Measurements from ENCODE around the gene PPP1R15B. TPM values are rescaled to one million over a fixed set of nuclear protein-coding genes. Genes with fewer than 3 reads are reported as not detected.

PPP1R15B gene
- total RNA-seq, 1 experiment from 2014 or later, result 69.3 TPM

DNA sequence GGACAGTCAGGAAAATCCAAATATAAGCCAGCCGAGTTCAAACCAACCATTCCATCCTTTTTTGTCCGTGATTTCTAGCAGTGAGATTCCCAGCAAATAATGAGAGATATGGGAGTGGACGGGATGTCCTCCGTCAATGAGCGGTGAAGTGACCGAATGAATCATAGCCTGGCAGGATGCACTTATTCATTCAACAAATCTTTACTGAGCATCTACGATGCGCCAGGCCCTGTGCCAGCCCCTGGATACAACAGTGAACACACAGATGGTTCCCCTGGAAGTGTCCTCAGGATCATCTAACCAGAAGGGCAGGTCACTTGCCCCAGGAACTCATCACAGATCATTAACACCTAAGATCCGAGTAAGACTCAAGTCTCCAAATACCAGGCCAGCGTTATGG is 43.7 kb downstream of the PPP1R15B start:
- ChIA-PET POLR2A (no interaction called here), RAD21 (ENCODE audit: low non-redundant PET in 1 of 2, low total read pairs in 2 of 2, uncharacterized antibody in 2 of 2, unreplicated experiment in 2 of 2) (no interaction called here), CTCF (interaction anchor here (1.1 to 1.3 kb wide), 3 partner anchors 110 to 206 kb away, joined by 3 to 5 read pairs (median 3); no protein-coding TSS in a partner anchor)
- H3K4me2 ChIP-seq (ENCODE audit: low read length), result no peak overlapping the region
- H2AFZ ChIP-seq (ENCODE audit: low read depth, low read length, poor library complexity, severe bottlenecking), result no peak overlapping the region
- ATAC-seq, result no peak
- no peak overlapping the region for H3K4me3 ChIP-seq (replicated peaks in 1 of 2; ENCODE audit: low read depth in 1 of 2, low read length in 2 of 2)
- no peaks in the 10 kb centered on the region for H3K9me2 ChIP-seq (ENCODE audit: insufficient read depth)
- H3K9ac ChIP-seq (ENCODE audit: low read length), result no peak overlapping the region
- no peaks in the 10 kb centered on the region for H4K20me1 ChIP-seq (ENCODE audit: insufficient read depth)
- H3K9me3 ChIP-seq (ENCODE audit: control insufficient read depth in 1 of 2, insufficient read depth in 1 of 2, low read depth in 1 of 2, low read length in 2 of 2), result no peaks in the 10 kb centered on the region
- no peak for DNase-seq (ENCODE audit: low read depth, low spot score)
- BruUV-seq (replicated peaks), result no TSS peak
- intact Hi-C loops (cut with micrococcal nuclease), result no loop called here
- H3K27me3 ChIP-seq (ENCODE audit: insufficient read depth, low read length), result no peaks in the 10 kb centered on the region
- TF ChIP-seq SP1 (IDR thresholded peaks at IDR 0.05; ENCODE audit: low read depth) (no peak), ZFX (IDR thresholded peaks at IDR 0.05) (no peak), EZH2 (IDR thresholded peaks at IDR 0.05) (no peak), ZNF274 (IDR thresholded peaks at IDR 0.05; ENCODE audit: low read depth, low read length) (no peak), ELF1 (IDR thresholded peaks at IDR 0.05; ENCODE audit: borderline replicate concordance, low read depth) (no peak), EZH2phosphoT487 (IDR thresholded peaks at IDR 0.05; ENCODE audit: borderline replicate concordance) (no peak), POLR2AphosphoS5 (IDR thresholded peaks at IDR 0.05; ENCODE audit: low read depth, low read length) (no peak), EGR1 (IDR thresholded peaks at IDR 0.05; ENCODE audit: low read depth) (no peak), CEBPB (IDR thresholded peaks at IDR 0.05; ENCODE audit: low read depth) (no peak), YY1 (IDR thresholded peaks at IDR 0.05; ENCODE audit: extremely low read depth, insufficient replicate concordance, low read depth, low read length) (no peak), SIN3A (IDR thresholded peaks at IDR 0.05; ENCODE audit: low read depth) (no peak)
- TF ChIP-seq, protein P1, sequence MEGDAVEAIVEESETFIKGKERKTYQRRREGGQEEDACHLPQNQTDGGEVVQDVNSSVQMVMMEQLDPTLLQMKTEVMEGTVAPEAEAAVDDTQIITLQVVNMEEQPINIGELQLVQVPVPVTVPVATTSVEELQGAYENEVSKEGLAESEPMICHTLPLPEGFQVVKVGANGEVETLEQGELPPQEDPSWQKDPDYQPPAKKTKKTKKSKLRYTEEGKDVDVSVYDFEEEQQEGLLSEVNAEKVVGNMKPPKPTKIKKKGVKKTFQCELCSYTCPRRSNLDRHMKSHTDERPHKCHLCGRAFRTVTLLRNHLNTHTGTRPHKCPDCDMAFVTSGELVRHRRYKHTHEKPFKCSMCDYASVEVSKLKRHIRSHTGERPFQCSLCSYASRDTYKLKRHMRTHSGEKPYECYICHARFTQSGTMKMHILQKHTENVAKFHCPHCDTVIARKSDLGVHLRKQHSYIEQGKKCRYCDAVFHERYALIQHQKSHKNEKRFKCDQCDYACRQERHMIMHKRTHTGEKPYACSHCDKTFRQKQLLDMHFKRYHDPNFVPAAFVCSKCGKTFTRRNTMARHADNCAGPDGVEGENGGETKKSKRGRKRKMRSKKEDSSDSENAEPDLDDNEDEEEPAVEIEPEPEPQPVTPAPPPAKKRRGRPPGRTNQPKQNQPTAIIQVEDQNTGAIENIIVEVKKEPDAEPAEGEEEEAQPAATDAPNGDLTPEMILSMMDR (IDR thresholded peaks at IDR 0.05 in 2 of 3, conservative IDR thresholded peaks at IDR 0.05 in 1 of 3; ENCODE audit: borderline replicate concordance in 1 of 3, insufficient read depth in 1 of 3, low read depth in 2 of 3, low read length in 2 of 3), result no peak
- TF ChIP-seq, protein P2, sequence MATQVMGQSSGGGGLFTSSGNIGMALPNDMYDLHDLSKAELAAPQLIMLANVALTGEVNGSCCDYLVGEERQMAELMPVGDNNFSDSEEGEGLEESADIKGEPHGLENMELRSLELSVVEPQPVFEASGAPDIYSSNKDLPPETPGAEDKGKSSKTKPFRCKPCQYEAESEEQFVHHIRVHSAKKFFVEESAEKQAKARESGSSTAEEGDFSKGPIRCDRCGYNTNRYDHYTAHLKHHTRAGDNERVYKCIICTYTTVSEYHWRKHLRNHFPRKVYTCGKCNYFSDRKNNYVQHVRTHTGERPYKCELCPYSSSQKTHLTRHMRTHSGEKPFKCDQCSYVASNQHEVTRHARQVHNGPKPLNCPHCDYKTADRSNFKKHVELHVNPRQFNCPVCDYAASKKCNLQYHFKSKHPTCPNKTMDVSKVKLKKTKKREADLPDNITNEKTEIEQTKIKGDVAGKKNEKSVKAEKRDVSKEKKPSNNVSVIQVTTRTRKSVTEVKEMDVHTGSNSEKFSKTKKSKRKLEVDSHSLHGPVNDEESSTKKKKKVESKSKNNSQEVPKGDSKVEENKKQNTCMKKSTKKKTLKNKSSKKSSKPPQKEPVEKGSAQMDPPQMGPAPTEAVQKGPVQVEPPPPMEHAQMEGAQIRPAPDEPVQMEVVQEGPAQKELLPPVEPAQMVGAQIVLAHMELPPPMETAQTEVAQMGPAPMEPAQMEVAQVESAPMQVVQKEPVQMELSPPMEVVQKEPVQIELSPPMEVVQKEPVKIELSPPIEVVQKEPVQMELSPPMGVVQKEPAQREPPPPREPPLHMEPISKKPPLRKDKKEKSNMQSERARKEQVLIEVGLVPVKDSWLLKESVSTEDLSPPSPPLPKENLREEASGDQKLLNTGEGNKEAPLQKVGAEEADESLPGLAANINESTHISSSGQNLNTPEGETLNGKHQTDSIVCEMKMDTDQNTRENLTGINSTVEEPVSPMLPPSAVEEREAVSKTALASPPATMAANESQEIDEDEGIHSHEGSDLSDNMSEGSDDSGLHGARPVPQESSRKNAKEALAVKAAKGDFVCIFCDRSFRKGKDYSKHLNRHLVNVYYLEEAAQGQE (IDR thresholded peaks at IDR 0.05; ENCODE audit: low read depth), result no peak
- H3K79me2 ChIP-seq (ENCODE audit: insufficient read depth, low read length), result no peaks in the 10 kb centered on the region
- H3K36me3 ChIP-seq (ENCODE audit: control insufficient read depth in 1 of 2, insufficient read depth in 2 of 2, low read length in 2 of 2), result peaks cover 0 to 13% of the 10 kb centered on the region in 2 experiments; a peak in 1 of 4 replicates
- no peak overlapping the region for H3K27ac ChIP-seq (ENCODE audit: low read depth, low read length)
- H3K4me1 ChIP-seq (ENCODE audit: control insufficient read depth in 1 of 2, insufficient read depth in 2 of 2, low read length in 2 of 2), result peaks cover 6 to 13% of the 10 kb centered on the region in 2 experiments; a peak in 3 of 4 replicates

Data from HCT116 (cell line).